GM12801 (cell line): ENCODE results near the gene GIMD1.

Experiments
- CTCF ChIP-seq: IDR thresholded peaks from one replicate; pipeline ENCODE4 v1.5.1; 2011; ENCODE audit warnings: control low read depth; ENCODE audit not compliant: insufficient read length; ENCODE audit errors: extremely low read depth

GIMD1 gene

DNA sequence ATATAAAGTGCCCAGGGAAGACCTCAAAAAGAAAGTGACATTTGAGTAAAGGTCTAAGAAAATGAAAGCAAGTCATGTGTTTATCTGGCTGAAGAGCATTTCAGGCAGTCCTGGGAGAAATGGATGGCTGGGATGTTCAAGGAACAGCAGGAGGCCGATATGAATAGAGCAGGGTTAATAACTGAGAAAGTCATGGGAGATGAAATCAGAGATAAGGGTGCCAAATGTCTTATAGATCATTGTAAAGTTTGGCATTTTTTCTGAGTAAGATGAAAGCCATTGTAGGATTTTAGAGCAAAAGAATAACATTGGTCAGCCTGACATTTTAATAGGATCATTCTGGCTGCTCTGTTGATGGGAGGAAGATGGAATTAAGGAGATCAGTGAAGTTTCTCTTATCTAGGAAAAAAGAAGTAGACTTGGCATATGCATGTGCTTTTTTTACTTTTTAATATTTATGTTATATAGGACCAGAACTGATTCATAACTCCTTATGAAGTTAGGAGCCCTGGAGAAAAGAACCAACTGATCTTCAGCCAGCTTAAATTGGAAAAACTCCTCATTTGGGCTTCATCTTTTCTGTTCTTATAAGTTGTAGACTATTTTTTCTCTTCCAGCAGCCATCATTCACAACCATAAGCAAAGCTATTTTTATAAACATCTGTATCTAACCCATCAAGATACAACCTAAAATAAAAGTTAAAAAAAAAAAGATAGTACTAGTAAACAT, 33.7 kb downstream of the GIMD1 start:
- no peak for TF ChIP-seq CTCF

- no peak for TF ChIP-seq CTCF
These were observed 35.4 kb downstream of the GIMD1 start for GRCh38 chr4:106333186-106333585.

- TF ChIP-seq CTCF = no peak
These were observed 39.4 kb downstream of the GIMD1 start for GRCh38 chr4:106329041-106329618.

GRCh38 chr4:106325800-106326199, 42.8 kb downstream of the GIMD1 start:
- no peak for TF ChIP-seq CTCF

- TF ChIP-seq CTCF = no peak
These were observed 45.5 kb downstream of the GIMD1 start for GRCh38 chr4:106323119-106323518.

DNA sequence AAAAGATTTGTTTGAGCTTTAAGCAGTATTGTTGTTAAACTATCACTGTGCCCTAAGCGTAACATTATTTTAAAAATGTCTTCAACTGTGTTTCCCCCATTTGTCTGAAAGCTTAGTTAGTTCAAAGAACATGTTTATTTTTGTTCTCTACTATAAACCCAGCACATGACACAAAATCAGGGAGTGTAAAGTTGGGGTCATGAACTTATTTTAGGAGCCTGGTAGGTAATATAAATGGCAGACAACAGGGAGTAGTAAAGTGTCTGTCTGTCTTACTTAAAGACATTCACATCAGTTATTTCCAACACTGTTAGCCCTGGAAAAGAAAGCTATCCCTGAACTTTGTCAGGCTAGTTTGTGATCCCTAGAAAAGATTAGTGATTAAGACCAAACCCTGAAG, 48.3 kb downstream of the GIMD1 start:
- no peak for TF ChIP-seq CTCF

- no peak for TF ChIP-seq CTCF
These were observed 50.1 kb downstream of the GIMD1 start for GRCh38 chr4:106318511-106318910.
